ENCODE data around the gene XPO1.

XPO1 gene

GRCh38 chr2:61510674-61511671 lies 27.2 kb downstream of the XPO1 start:
- H3K4me3 ChIP-seq (ENCODE audit: control insufficient read depth, low read depth, low read length): no peak overlapping the region
- no peak for DNase-seq (ENCODE audit: low read depth)
- TF ChIP-seq CTCF (conservative IDR thresholded peaks at IDR 0.05; ENCODE audit: control insufficient read depth, insufficient read depth, low read depth, low read length): no peak

- no peak for DNase-seq (ENCODE audit: low read depth)
- TF ChIP-seq CTCF (conservative IDR thresholded peaks at IDR 0.05; ENCODE audit: control insufficient read depth, insufficient read depth, low read depth, low read length): no peak
Measured at GRCh38 chr2:61504949-61505348, 33.2 kb downstream of the XPO1 start.

DNA sequence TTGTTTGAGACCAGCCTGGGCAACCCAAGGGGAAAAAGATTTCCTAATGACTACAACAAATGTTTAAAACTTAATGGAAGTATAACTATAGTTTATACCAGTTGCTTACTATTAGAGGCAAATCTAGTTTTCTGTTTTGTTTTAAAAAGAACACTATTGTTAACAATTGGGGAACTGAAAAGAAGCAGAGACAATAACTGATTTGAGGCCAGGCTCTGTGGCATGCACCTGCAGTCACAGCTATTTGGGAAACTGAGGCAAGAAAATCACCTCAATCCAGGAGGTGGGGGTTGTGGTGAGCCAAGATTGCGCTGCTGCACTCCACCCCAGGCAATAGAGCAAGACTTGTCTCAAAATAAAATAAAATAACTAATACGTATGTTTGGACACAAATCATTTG lies 39.1 kb downstream of the XPO1 start:
- no peak for TF ChIP-seq CTCF (conservative IDR thresholded peaks at IDR 0.05; ENCODE audit: control insufficient read depth, insufficient read depth, low read depth, low read length)
- no peak overlapping the region for H3K4me3 ChIP-seq (ENCODE audit: control insufficient read depth, low read depth, low read length)
- DNase-seq (ENCODE audit: low read depth): no peak

More at GRCh38 chr2:61504949-61505348, 33.2 kb downstream of the XPO1 start:
- H3K4me3 ChIP-seq (ENCODE audit: control insufficient read depth, low read depth, low read length): no peak overlapping the region

- DNase-seq (ENCODE audit: low read depth): peak; percentile 24
- H3K4me3 ChIP-seq (ENCODE audit: control insufficient read depth, low read depth, low read length): no peak overlapping the region
- no peak for TF ChIP-seq CTCF (conservative IDR thresholded peaks at IDR 0.05; ENCODE audit: control insufficient read depth, insufficient read depth, low read depth, low read length)
Measured at GRCh38 chr2:61493523-61493942, 44.6 kb downstream of the XPO1 start.

DNA sequence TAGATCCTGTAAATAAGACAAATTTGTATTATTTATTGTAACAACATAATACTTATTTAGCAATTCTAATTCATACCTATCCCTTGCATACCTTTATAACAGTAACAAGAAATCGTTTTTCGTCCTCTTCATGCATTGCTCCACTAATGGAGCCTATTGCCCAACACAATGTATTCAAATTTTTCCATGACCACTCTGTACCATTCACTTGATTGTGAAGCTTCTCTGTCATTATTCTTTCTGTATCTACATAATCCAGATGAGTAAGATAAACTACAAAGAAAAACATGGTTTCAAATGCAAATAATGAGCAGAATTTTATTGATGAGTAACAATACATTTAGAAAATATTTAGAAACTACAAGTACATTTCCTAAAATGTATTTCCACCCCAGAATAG lies 45.7 kb downstream of the XPO1 start:
- no peak for TF ChIP-seq CTCF (conservative IDR thresholded peaks at IDR 0.05; ENCODE audit: control insufficient read depth, insufficient read depth, low read depth, low read length)
- no peak for DNase-seq (ENCODE audit: low read depth)

DNA sequence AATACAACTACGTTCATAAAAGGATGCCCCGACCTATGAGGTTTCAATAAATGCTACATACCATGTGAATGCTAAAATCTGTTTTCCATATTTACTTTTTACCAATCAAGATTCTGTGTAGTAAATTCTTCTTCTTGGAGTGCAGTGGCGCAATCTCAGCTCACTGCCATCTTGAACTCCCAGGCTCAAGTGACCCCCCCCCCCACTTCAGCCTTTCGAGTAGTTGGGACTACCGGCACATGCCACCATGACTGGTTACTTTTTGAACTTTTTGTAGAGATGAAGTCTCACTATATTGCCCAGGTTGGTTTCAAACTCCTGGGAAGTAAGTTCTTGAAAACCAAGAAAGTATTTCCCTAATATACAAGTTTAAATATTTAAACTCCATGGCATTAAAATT lies 52.9 kb downstream of the XPO1 start:
- no peak for TF ChIP-seq CTCF (conservative IDR thresholded peaks at IDR 0.05; ENCODE audit: control insufficient read depth, insufficient read depth, low read depth, low read length)
- H3K4me3 ChIP-seq (ENCODE audit: control insufficient read depth, low read depth, low read length): no peak overlapping the region
- peak; percentile 3 for DNase-seq (ENCODE audit: low read depth)

More for the DNA sequence above, 45.7 kb downstream of the XPO1 start:
- H3K4me3 ChIP-seq (ENCODE audit: control insufficient read depth, low read depth, low read length): no peak overlapping the region

Data from fibroblast of mammary gland (primary cell).